HG02938 (cell line): ENCODE results near the gene CRABP2.

ENCODE experiments used
- ATAC-seq: cut with Tn5 transposase; IDR thresholded peaks from one replicate; pipeline ENCODE4 v1.9.1; 2021; ENCODE audit warnings: mild to moderate bottlenecking, moderate library complexity; ENCODE audit not compliant: unreplicated experiment

The CRABP2 gene

GRCh38 chr1:156742017-156742416 is 36.6 kb upstream of the CRABP2 start:
- no peak for ATAC-seq

- no peak for ATAC-seq
Observed at GRCh38 chr1:156741481-156741983, 36.1 kb upstream of the CRABP2 start.

GRCh38 chr1:156740741-156741480 is 35.5 kb upstream of the CRABP2 start, which contains the start of gene MRPL24:
TSS of gene MRPL24 (minus strand) at chr1:156741088. CDS start at chr1:156738704, 2,384 bp downstream.
- ATAC-seq = peak; percentile 84

DNA sequence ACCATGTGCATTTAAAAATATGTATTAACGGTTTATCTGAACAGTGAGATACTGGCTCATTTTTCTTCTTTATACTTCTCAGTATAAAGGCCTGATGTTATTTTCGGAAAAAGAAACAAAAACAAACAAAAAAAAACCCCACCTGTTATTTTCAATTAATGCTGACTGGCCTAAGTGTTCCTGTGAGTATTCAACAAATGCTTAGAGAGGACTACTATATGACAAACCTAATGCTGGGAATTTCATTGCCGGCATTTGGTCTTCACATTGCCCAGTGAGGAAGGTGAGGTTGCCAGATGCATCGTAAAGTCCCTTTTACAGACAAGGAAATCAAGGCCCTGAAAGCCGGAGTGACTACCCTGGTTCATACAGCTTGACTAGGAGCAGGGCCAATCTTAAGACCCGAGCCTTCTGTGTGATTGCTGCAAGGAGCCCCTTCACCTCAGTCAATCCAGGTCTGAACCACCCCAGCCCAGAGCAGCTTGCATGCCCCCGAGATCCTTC is 34.9 kb upstream of the CRABP2 start:
- no peak for ATAC-seq

GRCh38 chr1:156738916-156739315 is 33.5 kb upstream of the CRABP2 start:
- ATAC-seq = no peak

- ATAC-seq = no peak
Observed at GRCh38 chr1:156738407-156738806, 33.0 kb upstream of the CRABP2 start.

GRCh38 chr1:156733989-156734584 is 28.7 kb upstream of the CRABP2 start:
- no peak for ATAC-seq

DNA sequence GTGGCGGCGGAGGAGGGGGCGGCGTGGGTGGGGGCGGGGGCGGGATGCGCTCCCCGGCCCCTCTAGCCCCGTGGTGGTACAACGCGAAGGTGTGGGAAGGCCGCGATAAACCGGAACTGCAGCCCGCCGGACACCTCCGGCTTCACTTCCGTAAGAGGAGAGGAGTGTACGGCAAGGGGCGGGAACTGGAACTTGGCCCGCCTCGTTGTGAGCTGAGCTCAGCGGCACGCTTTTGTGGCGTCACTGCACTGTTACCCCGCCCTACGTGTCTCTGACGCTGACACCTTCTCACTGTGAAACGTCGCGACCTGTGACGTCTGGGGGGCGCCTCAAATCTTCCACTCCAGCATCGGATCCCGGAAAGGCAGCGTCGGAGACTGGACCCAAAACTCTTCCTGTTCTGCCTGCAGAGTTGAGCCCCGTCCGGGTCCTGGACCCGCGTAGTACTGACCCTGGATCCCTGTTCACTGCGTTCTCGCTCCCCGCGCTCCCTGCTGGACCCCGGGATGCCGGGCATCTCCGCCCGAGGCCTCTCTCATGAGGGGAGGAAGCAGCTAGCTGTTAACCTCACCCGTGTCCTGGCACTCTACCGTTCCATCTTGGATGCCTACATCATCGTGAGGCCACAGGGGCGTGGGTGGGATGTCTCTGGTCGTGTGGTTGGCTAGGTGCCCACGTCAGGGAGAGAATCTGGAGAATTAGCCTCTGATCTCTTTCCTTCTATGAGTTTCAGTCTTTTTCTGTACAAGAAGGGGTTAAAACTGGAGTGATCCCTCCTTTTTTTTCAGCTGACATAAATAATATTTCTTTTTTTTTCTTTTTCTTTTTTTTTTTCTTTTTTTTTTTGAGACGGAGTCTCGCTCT is 23.4 kb upstream of the CRABP2 start, which contains the start of gene ISG20L2:
TSS of gene ISG20L2 (minus strand) at position 168 of the 864 bp plus-strand sequence. CDS start 1,114 bp downstream, outside the sequence.
- ATAC-seq = peak; percentile 91

DNA sequence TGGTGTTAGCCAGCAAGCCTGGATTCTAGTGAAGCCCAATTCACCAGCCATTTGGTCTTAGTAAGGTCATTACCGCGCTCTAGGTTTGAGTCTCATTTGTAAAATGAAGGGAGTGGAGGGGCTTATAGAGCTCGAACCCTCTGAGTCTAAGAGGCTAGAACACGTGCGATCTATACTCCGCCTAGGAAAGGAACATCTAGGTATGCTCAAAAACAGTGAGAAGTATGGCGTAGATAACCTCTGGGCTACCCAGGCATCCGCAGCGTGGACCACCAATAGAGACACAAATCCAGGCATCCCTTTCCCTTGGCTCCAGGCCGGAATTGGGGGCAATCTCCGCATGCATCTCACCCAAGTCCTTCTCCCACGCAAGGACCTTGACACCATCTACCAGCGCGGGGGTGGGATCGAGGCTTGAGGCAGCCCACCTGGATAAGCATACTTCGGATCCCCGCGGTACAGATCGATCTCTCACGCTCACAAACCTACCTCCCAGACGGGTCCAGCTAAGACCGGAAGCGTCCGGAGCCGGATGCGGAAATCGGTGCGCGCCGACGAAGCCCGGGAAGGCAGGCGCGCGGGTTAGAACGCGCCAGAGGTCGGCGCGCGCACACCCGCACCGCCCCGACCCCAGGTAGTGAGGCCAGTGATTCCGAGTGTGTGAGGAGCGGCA is 22.7 kb upstream of the CRABP2 start, which contains the start of gene METTL25B:
TSS of gene METTL25B (plus strand) at position 544 of the 673 bp plus-strand sequence. CDS start 636 bp downstream, outside the sequence.
- ATAC-seq = peak; percentile 48

GRCh38 chr1:156727492-156727891 is 22.1 kb upstream of the CRABP2 start:
- no peak for ATAC-seq

- no peak for ATAC-seq
Observed at GRCh38 chr1:156726549-156727226, 21.3 kb upstream of the CRABP2 start.

DNA sequence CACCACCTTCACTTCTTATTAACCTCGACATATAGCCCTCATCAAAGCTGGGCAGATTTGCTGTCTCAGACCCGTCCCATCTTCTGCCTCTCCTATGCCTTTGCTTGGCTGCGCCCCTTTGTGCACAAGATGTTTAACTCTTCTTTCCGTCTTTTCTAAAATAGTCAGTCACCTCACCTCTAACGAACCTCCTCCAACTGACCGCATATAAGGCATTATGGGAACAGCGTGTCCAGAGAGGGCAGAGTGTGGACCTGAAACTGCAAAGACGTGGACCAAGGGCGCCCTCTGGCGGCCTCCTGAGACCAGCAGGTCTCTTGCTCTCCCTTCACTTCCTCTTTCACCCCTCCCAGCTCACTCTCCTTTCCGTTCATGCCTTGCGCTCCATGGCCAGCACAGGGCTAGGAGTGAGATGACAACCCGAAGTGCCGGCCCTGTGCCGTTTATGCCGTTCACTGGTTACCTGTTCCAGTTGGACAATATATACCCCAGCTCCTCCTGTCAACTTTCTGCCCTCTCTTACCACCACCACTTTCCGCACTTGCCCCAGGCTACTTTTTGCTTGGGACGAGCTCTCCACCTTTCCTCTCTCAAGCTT is 20.4 kb upstream of the CRABP2 start:
- peak; percentile 33 for ATAC-seq

- ATAC-seq = no peak
Observed at GRCh38 chr1:156721535-156721934, 16.2 kb upstream of the CRABP2 start.

DNA sequence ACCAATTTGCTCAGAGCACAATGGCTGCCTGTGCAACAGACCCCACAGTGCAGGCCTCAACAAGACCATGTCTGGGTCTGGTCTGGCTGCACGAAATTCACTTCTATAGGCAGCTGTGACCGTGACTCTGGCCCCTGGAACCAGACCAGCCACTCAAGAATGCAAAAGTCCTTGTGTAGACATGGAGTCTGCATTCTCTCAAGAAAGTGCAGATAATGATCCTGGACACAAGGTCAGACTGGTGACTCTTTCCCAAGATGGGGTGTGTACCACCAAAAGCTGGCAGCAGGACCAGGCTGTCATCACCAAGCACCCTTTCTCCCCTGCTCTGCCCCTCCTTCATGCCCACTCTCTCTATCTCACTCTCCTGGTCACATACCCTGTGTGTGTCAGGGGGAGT is 15.7 kb upstream of the CRABP2 start:
- no peak for ATAC-seq

GRCh38 chr1:156717351-156717750 is 12.0 kb upstream of the CRABP2 start:
- no peak for ATAC-seq

DNA sequence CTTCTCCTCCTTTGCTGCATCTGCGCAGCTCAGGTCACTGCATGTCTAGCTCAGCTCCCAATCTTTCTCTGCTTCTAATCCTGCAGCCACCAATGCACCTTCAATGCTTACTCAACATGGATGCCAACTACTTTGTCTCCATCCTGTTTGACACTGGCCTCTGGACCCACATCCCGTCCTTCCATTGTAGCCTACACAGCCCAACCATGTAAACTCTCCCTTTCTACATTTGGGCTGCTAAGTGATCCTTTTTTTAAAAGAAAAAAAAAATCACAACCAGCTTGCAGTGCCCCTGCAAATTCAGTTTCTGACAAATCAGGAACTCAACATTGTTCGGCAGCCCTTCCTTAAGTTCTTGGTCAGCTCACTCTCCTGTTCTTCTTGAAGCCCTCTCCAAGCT is 9.4 kb upstream of the CRABP2 start:
- no peak for ATAC-seq

DNA sequence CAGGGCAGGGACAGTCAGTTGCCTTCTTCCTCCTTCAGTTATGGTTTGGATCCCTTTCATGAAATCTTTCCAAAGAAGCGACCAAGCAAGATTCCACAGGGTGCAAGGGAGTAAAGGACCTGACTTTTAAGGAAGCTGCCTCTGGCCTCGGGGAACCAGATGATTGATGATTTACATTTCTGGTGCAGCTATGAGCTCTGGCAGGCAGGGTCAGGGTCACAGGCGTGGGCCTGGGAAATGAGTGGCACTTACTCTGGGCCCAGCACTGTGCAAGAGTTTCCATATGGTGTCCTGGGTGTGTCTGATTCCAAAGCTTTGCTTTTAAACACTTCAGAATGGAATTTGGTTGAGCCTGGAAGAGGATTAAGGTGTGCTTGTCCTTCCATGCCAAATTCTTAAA is 7.2 kb upstream of the CRABP2 start:
- no peak for ATAC-seq

DNA sequence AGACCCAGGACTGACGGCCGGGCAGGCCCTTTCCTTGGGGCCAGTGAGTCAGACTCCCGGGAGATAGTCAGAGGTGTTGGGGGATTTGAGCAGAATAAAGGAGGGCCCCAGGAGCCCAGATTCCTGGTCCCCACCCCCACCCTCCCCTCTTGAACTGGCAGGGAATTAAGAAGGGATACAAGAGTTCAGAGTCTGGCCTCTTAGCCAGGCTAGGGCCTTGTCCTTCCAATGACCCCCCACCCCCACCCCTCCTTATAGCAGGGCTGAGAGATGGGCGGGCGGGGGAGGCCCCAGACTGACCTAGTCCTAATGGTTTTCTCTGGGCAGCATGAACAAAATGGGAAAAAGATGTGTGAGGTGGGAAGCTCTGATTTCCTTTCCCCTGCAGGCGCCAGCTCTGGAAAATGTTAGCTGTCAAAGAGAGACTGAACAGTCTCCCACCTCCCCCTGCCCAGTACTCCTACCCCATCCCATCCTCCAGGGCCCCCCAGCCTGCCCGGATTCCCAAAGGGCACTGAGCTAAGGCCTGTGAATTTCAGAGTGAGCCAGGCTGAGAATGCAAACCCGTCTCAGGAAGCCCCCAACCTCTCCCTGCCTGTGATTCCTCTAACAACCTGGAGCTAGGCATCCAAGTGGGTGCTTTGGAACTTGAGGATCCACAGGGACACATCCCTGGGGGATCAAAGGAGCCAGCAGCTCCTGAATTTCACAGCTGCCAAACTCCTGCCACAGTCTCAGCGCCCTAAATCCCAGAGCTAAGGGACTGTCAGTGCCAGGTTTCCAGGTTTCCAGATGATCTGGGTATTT is 5.8 kb upstream of the CRABP2 start:
- ATAC-seq = no peak
